HG02981 (cell line): ENCODE data around the gene ATP9A.
"Not testable (repeated sequence)": the region's sequence is repeated elsewhere in the genome, so short reads cannot be mapped to it uniquely, and the experiment has no call there.

Experiments
- ATAC-seq: cut with Tn5 transposase; IDR thresholded peaks from one replicate; pipeline ENCODE4 v1.9.1; 2021; ENCODE audit warnings: mild to moderate bottlenecking, moderate library complexity; ENCODE audit not compliant: unreplicated experiment

ATP9A gene

GRCh38 chr20:51581571-51581970 lies 186.6 kb downstream of the ATP9A start:
- no peak for ATAC-seq

GRCh38 chr20:51579137-51579536 lies 189.1 kb downstream of the ATP9A start:
- ATAC-seq = no peak

GRCh38 chr20:51578145-51578459 lies 190.1 kb downstream of the ATP9A start:
- ATAC-seq = no peak

GRCh38 chr20:51577432-51578144 lies 190.6 kb downstream of the ATP9A start:
- ATAC-seq = no peak

- ATAC-seq = no peak
These were observed 192.7 kb downstream of the ATP9A start for GRCh38 chr20:51575486-51575885.

- no peak for ATAC-seq
These were observed 193.7 kb downstream of the ATP9A start for GRCh38 chr20:51574248-51575033.

- ATAC-seq = no peak
These were observed 194.5 kb downstream of the ATP9A start for GRCh38 chr20:51573576-51574243.

GRCh38 chr20:51571460-51571794 lies 196.8 kb downstream of the ATP9A start:
- no peak for ATAC-seq

GRCh38 chr20:51570739-51571459 lies 197.3 kb downstream of the ATP9A start:
- no peak for ATAC-seq

GRCh38 chr20:51569815-51570738 lies 198.1 kb downstream of the ATP9A start:
- ATAC-seq = no peak

- not testable (repeated sequence) for ATAC-seq
These were observed 199.7 kb downstream of the ATP9A start for GRCh38 chr20:51568533-51568932.

GRCh38 chr20:51567622-51568021 lies 200.6 kb downstream of the ATP9A start:
- no peak for ATAC-seq

GRCh38 chr20:51566594-51566993 lies 201.6 kb downstream of the ATP9A start:
- no peak for ATAC-seq

GRCh38 chr20:51565298-51566144 lies 202.7 kb downstream of the ATP9A start:
- ATAC-seq = no peak

GRCh38 chr20:51563486-51564332 lies 204.5 kb downstream of the ATP9A start:
- ATAC-seq = no peak

GRCh38 chr20:51563174-51563485 lies 205.1 kb downstream of the ATP9A start:
- ATAC-seq = no peak

GRCh38 chr20:51562332-51563173 lies 205.6 kb downstream of the ATP9A start:
- no peak for ATAC-seq

- ATAC-seq = no peak
These were observed 206.2 kb downstream of the ATP9A start for GRCh38 chr20:51562027-51562331.
